Posterior cingulate gyrus (tissue), 11 donors: ENCODE results near the gene EXOC1.
A peak's percentile ranks its signal among the peaks of the same experiment; 100 is the strongest.

Experiments
- DNase-seq, 10 donors: peaks; one replicate each; pipeline versions ENCODE4 v3.0.0 to v3.0.0-alpha.2; 2020 to 2021; ENCODE audit warnings: mixed read lengths in 3 of 10
- intact Hi-C: fragments of 100-400 bp; cut with DNase I; formaldehyde crosslinking; loops from one replicate; pipeline ENCODE4 v1.15.1; 2023

The EXOC1 gene

DNA sequence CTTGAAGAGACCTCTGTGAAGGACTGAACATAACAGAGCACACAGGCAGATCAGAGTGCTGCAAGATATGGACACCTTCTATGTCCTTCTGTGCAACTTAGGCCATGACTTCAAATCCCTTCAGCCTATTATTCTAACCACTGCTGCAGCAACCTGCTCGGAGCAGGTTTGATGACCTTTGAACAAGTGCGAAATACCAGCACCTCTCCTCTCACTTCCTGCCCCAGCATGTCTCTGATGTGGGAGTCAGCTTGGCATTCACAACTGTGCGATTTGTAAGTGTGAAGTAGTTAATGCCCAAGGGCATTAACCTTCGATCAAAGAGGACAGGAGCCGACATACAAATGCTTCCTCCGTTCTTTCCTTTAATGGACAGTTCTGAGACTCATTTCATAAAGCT lies 1.6 kb upstream of the EXOC1 start:
- DNase-seq = no peak
- intact Hi-C loops = loop anchor here (5.0 to 10.0 kb wide), 3 partner anchors 95 to 505 kb away; partner anchors contain the start of genes CEP135, SRD5A3 and TMEM165

DNA sequence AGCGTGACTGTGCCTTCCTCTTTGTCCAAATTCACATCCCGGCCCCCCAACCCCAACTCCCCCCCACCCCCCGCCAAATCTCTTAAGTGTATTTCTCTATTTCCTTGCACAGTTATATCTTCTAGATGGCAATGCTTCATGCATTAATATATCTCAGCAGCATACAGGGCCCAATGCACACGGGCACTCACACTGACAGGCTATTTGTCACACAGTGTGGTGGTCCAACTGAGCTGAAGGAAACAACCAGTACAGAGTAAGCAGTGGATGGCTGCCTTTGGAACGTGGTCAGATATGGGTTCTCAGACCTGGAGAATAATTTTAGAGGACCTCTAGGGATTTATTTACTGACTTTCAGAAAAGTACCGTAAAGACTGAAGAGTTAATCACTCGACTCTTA lies 681 bp downstream of the EXOC1 start:
- intact Hi-C loops = loop anchor here (5.0 to 10.0 kb wide), 3 partner anchors 93 to 507 kb away; partner anchors contain the start of genes CEP135, SRD5A3 and TMEM165
- peak in 1 of 10 donors; percentile 19 for DNase-seq

DNA sequence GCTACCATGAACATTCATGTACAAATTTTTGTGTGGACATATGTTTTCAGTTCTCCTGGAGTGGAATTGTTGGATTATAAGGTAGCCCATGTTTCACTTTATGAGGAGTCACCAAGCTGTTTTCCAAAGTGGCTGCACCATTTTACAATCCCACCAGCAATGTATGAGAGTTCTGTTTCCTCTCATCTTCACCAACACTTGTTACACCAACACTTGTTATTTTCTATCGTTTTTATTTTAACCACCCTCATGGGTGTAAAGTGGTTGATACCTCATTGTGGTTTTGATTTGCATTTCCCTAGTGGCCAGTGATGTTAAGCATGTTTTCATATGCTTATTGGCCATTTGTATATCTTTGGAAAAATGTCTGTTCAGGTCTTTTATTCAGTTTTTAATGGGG lies 4.1 kb downstream of the EXOC1 start:
- intact Hi-C loops = loop anchor here (10.0 kb wide), 1 partner anchor 463 kb away; the partner anchor contains the start of gene TMEM165
- no peak for DNase-seq

DNA sequence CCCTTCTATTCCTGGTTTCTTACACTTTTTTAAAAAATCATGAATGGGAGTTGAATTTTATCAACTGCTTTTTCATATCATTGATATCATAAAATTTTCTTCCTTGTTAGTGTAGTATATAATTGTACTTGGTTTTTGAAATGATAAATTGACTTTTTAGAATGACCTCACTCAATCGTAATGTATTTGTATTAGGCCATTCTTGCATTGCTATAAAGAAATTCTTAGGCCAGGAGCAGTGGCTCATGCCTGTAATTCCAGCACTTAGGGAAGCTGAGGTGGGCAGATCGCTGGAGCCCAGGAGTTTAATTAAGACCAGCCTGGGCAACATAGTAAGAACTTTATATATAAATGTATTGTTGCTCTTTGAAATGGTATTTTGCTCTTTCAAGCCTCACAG lies 6.3 kb downstream of the EXOC1 start:
- no peak for DNase-seq
- intact Hi-C loops = loop anchor here (10.0 kb wide), 1 partner anchor 465 kb away; the partner anchor contains the start of gene TMEM165

DNA sequence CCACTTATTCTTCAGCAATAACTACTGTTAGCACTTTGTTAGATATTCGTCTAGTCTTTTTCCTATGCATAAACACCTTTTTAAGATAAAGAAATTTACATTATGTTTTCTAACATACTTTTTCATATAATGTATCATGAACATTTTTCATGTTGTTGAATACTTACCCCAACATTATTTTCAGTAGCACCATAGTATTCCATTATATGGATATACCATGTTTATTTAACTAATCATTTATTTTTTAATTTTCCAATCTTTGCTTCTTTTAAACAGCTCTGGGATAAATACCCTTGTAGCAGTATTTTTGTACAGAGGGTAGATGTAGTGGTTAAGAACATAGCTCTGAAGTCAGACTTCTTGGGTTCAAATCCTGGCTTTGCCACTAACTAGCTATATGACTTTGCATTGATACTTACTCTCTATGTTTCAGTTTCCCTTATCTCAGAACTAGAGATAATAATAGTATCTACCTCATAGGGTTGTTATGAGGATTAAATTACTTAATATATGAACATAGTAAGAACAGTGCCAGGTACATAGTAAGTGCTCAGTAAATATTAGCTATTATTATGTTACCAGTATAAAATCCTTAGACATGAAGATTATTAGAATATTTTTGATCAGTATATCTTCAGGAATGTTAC lies 11.3 kb downstream of the EXOC1 start:
- DNase-seq = no peak
- intact Hi-C loops = no loop called here

DNA sequence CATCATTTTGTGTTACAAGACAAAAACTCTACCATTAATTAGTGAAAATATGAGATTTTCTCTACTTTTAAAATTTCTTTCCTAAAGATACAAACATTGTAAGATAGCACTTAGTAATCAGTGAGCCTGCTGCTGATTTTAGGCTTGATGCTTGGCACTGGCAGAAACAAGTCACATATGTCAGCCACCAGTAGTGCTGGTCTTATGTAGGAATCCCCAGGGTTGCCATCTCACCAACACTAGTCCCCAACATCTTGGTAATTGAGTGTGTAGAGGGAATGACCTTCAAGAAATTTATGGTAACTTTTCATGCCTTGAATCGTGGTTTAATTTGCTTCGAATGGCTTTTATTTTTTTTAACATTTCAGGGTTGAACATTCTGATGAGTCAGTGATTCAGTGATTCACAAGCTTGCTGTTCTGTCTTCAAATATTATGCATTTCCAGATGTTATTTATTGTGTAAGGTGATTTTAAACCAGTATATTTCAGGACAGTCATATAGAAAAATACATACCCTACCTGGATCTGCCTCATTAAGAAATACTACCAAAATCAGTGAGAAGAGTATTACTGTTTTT lies 11.9 kb downstream of the EXOC1 start:
- DNase-seq = no peak
- intact Hi-C loops = no loop called here

DNA sequence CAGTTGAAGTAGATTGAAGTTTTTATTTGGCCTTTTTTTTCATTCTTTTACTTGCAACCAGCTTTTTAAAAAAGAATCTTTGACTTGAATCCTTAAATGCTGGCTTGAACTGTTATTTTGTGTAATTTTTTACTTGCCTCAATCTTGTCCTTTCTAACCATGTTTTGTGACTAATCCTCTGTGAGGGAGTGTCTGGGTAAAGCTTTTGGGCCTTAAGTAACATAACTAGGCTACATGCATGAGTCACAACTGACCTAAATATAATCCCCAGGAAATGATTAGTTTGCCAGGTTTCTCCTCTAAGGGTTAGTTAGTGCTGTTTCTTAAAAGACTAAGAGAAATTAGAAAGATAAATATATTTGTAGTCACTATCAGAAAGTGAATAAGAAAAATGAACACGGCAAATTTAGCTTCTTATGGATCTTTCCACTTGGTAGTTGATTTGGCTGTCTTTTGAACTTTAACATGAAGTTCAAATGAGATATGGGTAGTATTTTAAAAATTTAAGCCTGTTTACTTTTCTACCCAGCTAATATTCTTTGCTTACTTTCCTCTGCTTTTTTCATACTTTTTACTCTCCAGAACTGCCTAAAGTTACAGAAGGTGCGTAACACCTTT lies 13.0 kb downstream of the EXOC1 start:
- no peak for DNase-seq
- intact Hi-C loops = no loop called here

DNA sequence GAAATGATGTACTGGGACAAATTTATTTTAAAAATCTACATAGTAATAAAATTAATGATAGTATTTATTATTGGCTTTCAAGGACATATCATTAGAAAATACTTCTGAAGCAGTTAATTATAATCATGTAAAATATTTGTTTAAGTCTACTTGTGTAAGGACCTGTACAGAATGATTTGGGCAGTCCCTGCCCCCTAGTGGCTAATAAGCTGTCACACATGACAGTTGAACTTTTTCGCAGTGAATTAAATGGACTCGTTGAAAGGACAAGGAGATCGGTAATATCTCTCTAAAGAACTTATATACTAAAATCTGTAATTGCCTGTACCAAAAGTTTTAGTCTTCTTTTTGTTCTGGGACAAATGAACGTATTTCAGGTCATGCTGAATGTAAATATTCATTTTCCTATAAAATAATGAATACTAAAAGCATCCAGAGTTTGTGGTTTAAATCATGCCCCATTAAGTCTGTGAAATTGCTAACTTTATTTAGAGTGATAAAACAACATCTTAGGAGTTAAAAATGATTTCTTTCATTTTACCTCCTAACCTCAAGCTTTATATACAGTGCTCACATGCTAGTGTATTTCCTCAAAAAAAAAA lies 13.6 kb downstream of the EXOC1 start:
- intact Hi-C loops = no loop called here

DNA sequence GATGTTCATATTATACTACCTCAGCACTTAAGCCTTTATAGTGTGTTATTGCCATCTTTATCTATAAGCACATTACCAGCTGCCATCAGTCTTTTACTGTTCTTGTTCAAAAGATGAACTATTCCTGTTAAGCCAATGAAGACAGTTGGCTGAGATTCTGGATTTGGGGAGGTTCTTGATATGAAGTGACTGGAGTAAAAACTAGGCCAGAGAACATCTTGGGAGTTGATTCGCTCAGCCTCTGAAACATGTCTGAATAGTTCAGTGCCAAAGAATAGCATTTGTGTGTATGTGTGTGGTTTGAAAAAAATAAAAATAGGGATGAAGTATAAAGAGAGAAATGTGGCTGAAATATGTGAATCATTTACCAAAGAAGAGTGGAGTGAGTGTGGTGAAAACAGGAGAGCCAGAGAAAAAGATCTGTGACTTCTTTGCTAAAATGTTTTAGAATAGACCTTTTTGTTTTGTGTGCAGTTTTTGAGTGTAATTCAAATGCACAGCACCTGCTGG lies 15.2 kb downstream of the EXOC1 start:
- intact Hi-C loops = no loop called here

More for the DNA sequence above, 13.6 kb downstream of the EXOC1 start:
- DNase-seq = no peak

DNA sequence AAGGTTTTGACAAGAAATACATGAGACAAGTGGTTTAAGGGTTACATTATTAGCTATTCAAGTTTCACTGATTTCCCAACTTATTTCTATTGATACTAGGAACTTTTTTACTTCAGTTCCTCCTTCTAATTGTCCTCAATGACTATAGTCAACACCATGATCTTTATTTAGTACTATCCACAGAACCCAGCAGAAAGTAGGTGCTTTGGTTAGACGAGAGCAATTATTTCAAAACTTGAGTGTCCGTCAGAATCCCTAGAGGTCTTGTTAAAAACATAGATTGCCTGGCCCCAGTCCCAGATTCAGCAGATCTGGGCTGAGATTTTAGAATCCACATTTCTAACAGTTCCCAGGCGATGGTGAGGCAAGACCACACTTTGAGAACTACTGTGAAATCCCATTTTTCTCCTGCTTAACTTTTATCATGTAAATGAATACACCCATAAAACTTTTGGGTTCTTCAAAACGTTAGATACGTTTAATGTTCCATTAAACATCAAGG lies 17.9 kb downstream of the EXOC1 start:
- intact Hi-C loops = no loop called here
- no peak for DNase-seq

More for the DNA sequence above, 15.2 kb downstream of the EXOC1 start:
- DNase-seq = no peak

DNA sequence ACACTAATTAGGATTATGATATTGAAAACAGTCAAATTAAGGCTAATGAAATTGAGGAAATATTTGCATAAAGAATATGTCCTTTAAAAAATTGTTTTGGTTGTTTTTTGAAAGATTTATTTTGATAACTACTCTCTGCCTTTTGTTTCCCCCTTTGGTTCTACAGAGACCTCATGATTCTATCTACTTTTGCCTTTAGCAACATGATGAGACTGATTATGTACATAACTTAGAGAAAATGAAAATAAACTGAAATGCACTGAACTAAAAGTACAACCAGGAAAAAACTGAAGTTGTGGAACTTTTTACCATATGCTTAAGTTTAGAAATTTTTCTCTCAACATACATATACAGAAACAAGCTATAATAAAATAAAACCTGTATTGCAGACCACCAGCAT lies 21.4 kb downstream of the EXOC1 start:
- no peak for DNase-seq
- intact Hi-C loops = no loop called here

DNA sequence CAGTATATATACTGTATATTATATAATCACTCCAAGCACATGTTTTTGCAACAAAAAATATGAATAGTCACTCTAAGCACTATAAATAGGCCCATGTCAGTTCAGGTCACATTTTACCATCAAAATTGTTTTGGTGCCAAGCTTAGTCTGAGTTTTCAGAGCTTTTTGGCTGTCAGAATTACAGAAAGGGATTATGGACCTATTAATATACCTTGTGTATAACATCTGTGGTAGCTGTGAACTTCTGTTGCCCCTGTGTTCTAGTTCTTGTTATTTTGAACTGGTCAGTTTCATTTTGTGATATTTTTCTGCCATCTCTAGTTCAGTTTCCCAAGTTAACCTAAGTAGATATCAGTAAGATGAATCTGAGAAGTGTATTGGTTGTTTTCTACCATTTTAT lies 22.9 kb downstream of the EXOC1 start:
- DNase-seq = no peak
- intact Hi-C loops = no loop called here

DNA sequence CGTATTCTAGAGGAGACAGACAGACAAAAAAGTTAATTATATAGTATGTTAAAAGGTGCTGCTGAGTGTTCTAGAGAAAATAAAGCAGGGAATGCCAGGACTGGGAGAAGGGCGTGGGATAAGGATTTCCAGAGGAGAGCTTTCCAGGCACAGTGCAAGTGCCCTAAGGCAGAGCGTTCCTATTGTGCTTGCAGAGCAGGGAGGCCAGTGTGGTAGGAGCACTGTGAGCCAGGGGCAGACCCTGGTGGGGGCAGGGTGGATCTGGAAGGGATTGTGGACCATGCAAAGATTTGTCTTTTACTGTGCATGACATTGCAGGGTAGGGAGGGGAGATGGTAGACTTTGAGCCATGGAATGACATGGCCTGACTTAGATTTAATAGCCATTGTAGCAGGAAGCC lies 25.8 kb downstream of the EXOC1 start:
- DNase-seq = no peak
- intact Hi-C loops = no loop called here

DNA sequence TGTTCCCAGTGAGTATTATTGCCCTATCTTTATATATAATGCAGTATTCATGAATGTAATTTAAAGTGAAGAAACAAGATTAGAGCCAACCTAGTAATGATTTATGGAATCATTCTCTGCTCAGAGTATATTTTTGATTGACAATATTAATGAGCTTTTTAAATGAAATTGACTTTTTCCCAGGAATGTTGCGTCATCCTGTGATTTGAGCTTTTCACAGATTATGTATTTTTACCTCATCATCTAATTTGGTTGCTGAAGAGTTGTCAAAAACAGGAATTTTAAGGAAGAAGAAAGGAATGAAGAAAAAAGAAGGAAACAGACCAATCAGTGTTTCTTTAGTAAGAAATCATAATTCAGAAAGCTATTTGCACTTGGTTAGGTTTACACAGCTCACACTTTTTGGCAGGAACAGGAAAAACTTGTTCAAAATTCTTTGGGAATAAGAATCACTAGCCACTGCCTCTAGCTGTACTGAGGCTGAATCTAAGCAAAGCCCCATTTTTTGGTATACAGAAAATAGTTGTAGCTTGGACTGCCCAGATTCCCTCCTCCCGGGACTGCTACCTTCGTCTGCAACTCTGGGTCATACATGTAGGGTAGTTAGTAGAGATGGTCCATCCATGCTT lies 27.3 kb downstream of the EXOC1 start:
- intact Hi-C loops = no loop called here
- no peak for DNase-seq

DNA sequence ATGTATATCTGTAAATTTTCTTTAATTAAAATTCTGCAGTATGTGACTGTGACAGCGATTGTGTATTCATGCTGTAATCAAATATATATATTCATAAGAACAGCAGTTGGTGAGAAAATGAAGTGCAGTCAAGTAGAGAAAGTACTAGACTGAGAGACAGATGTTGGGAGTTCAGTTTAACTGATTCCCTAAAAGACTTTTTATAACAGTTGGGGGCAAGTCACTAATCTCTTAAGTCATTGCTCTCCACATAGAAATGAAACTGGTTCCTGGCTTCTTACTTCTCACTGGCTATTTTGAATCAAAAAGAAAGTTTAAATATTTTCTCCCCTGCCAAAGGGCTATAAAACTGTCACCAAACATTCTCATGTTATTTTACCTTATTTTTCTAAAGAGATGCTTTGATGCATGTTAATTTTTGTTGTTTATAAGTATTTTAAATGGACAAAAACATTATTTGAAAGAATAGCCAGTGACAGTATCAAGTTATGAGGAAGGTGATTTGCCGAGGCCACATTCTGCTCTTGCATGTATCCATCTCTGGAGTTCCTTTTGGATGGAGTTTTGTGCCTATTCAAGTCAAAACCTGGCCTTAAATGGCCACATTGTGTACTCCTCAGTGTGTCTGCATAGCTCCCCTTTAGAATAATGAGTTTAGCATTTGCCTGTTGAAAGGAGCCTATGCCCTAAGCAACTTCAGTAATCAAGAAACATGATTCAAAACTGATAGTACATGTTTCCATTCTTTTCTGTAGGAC lies 30.8 kb downstream of the EXOC1 start:
- intact Hi-C loops = no loop called here
- no peak for DNase-seq

DNA sequence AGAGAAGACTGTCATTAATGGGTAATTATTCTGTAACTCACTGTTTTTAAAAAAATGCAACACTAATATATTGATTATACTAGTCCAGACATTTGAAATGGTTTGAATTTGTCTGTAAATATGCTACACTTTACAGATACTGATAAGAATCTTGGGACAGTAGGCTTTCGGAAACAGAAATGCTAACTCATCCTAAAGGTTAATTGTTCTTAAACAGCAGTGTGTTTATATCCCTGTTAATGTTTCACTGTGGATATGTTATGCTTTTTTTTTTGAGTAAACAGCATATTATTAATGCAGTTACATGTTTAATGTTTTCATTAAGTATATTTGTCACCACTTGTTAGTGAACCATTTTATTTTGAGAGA lies 31.4 kb downstream of the EXOC1 start:
- no peak for DNase-seq
- intact Hi-C loops = no loop called here

DNA sequence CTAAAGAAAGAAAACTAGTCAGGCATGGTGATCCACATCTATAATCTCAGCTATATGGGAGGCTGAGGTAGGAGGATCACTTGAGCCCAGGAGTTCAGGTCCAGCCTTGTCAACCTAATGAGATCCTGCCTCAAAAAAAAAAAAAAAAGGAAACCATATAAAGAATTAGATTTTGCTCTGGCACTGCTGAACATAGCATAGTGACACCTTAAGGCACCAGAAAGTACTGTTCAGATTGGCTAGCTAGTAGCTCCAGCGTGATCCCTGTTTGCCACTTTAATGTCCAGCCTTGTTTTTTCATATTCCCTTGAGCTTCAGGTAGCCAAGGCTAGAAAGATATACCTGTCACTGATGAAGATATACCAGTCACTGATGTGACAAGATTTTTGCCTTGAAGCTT lies 34.1 kb downstream of the EXOC1 start:
- intact Hi-C loops = no loop called here
- no peak for DNase-seq

DNA sequence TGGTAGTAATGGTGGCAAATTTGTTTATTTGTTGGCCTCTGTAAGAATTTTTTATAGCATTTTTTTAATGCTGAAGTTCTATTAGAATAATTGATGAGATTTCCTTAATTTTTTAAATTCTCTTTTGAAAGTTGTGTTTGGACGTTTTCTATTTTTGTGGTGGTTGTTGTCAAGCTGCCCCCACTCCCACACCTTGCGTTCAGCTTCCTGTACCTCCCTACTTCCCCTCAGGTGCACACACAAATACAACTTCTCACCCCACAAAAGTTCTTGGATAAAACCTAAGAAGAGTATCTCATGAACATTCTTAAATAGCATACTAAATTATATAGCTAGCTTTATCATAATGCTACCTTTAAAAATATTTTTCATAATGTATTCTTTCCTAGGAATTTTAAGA lies 38.7 kb downstream of the EXOC1 start:
- intact Hi-C loops = no loop called here
- no peak for DNase-seq

DNA sequence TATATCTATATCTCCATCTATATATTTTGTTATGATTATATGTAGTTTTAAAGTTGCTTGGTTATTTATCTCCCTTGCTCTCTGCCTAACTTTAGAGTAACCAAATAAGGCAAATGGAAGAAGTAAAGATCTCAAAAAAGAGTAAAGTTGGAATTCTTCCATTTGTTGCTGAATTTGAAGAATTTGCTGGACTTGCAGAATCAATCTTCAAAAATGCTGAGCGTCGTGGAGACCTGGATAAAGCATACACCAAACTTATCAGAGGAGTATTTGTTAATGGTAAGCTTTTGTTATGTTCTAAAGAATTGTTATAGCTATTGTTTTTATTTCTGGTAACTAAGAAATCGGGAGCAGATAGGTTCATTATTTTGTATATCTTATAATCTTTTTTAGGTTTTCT lies 43.2 kb downstream of the EXOC1 start:
- no peak for DNase-seq
- intact Hi-C loops = no loop called here

DNA sequence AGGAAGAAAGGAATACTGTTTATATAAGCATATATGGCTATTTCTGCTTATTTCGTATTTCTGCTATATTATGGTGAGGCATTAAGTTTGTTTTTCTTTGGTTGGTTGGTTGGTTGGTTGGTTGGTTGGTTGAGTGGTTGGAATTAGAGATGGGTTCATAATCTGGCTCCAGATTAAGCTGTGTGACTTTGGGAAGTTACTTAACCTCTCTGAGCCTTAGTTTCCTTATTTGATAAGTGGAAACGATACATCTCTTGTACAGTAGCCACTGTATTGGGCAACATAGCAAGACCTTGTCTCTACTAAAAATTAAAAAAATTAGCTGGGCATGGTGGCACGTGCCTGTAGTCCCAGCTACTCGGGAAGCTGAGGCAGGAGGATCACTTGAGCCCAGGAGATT lies 49.2 kb downstream of the EXOC1 start:
- intact Hi-C loops = no loop called here

More for the DNA sequence above, 49.2 kb downstream of the EXOC1 start:
- no peak for DNase-seq
